ENCODE results near the gene C16orf92. TPM values are rescaled to one million over a fixed set of nuclear protein-coding genes. Genes with fewer than 3 reads are reported as not detected.
"Not testable (repeated sequence)": the region's sequence is repeated elsewhere in the genome, so short reads cannot be mapped to it uniquely, and the experiment has no call there.

C16orf92 gene
- total RNA-seq, 1 experiment from 2014 or later = not detected

DNA sequence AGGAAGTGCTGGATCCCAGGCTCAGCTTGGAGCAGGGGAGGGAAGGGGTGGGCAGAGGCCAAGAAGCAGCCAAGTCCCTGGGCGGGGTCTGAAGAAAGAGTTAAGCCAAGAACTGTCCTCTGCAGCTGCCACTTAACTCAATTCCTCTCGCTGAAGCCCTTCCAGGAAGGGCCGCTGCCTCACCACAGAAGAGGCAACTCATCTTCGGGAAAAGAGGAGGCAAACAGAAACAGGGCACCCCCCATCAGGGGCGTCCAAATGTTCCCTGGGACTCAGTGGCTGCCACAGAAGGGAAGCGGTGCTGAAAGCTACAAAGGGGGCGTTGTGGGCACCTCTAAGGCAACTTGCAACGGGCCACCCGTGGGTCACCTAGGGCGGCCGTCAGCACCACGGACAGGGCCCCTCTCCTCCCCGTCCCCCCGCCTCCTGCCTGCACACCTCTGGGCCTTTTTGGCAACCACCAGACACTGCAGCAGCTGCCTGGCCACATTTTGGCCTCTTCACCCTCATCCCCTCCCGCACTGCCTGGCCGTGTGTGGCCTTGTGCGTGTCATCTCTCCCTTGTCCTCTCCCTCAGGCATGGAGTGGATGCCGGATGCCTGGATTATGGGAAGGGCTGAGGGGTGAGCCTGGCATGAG is 5.6 kb downstream of the C16orf92 start:
- Histone ChIP-seq H3K9me3 (no peaks in the 10 kb centered on the region), H3K27me3 (peaks cover 15% of the 10 kb centered on the region), H3K36me3 (no peaks in the 10 kb centered on the region), H3K4me3 (no peak overlapping the region)
- no peak for DNase-seq

DNA sequence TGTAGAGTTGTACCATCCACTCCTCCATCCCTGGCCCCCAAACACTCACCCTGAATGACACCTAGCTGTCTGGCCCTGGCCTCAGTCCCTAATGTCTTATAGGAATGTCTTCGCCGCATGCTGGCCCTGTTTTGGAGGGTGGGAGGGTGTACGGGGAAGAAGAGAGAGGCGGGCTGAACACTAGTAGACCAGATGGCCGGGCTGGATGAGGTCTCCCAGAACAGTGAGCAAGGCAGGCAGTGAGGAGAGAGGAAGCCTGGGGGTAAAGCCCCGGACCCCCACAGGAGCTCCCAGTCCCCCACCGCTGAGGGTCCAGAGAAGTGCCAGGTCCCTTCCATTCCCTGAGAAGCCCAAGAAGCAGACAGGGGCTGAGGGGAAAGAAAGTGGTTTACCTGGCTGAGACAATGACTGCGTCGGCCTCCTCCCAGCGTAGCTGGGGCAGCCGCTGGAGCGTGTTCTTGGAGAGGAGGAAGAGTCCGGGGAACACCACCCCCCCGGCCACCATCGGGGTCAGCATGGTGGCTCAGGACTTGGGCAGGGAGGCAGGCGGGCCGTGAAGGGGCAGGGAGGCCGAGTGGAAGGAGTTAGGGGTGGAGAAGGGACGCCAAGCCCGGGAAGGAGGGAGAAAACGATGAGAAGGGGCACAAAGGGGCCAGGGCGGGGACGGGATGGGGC is 7.2 kb downstream of the C16orf92 start:
- DNase-seq = no peak
- Histone ChIP-seq H3K4me3 (no peak overlapping the region), H3K27me3 (peaks cover 21% of the 10 kb centered on the region), H3K9me3 (no peaks in the 10 kb centered on the region), H3K36me3 (no peaks in the 10 kb centered on the region)

DNA sequence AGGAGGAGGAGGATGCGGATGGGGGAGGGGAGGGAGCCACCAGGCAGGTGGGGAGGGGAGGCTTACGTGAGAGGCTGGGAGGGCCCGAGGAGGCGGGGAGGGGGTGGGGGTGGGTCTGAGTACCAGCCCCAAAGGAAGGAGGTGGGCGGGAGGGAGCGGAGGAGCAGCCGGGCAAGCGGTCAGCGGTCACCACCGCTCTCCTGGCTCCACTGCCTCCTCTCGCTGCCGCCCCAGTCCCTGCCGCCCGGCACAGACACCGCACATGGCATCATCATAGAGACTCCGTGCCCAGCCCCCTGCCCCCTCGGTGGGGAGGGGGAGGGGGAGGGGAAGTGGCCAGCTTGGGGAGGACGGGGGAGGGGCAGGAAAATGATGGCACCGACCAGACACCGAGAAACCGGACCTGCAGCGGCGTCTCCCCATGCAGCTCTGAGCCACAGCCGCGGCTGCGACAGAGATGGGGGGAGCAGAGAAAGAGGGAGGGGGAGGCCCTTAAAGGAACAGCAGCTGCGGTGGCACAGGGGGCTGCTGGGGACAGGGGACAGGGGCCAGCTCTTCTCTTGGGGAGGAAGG is 7.9 kb downstream of the C16orf92 start, which contains the start of gene TLCD3B:
TSS of gene TLCD3B (minus strand) at position 431 of the 573 bp plus-strand sequence. CDS start 744 bp downstream, outside the sequence.
- no peak within 1 kb of the TSS for H3K4me3 ChIP-seq
- no peaks in the 10 kb centered on the region for H3K9me3 ChIP-seq
- H3K36me3 ChIP-seq = no peaks in the 10 kb centered on the region
- peaks cover 14% of the 10 kb centered on the region for H3K27me3 ChIP-seq
- no peak for DNase-seq

DNA sequence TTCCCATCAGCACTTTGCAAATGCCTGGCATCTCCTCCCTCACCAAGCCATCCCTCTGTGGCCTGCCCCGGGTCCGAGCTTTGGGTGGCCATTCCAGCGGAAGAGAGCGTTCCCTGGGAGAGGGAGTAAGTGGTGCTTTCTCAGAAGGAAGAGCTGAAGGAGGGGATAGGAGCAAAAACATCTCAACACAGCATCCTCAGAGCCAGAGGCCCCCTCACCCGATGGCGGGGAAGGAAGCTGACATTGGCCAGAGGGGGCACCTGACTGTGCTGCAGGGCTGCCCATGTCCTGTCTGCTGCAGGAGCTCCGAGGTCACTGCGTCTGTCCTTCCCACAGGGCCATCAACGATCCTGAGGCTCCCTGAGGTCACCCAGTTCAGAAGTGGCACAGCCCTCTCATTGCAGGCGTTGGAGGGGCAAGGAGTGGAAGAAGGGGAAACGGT is 8.5 kb downstream of the C16orf92 start:
- Histone ChIP-seq H3K36me3 (no peaks in the 10 kb centered on the region), H3K27me3 (peaks cover 13% of the 10 kb centered on the region; the same call in 1 of the 2 replicates), H3K9me3 (no peaks in the 10 kb centered on the region), H3K4me3 (no peak overlapping the region)
- no peak for DNase-seq

DNA sequence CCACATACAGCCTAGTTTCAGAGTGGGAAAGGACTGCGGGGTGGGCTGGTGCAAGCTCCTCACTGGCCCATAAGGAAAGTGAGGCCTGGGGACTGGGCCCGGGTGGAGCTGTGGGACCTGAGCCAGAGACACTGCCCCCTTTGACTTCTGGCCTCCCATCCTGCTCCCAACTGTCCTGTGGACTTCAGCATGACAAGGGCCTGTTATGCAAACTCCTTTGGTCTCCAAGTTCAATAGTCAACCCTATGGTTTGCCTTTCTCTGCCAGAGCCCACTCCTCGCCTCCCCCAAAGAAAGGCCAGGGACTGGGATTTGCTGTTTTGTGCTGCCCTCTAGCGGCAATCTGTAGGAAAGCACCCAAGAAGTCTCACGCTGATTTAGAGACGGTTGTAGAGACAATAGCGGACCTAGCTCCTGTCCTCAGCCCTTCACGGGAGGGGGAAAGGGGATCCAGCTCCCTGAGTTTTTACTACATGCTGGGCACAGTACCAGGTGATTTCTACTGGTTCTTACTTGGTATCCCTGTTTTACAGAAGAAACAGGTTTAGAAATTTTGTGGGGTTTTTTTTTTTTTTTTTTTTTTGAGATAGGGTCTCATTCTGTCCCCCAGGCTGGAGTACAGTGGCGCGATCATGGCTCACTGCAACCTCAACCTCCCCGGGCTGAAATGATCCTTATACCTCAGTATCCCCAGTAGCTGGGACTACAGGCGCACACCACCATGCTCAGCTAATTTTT is 9.3 kb downstream of the C16orf92 start:
- Histone ChIP-seq H3K4me3 (no peak overlapping the region), H3K9me3 (no peaks in the 10 kb centered on the region), H3K36me3 (no peaks in the 10 kb centered on the region), H3K27me3 (peaks cover 13% of the 10 kb centered on the region; the same call in 1 of the 2 replicates)
- peak; percentile 44 for DNase-seq

DNA sequence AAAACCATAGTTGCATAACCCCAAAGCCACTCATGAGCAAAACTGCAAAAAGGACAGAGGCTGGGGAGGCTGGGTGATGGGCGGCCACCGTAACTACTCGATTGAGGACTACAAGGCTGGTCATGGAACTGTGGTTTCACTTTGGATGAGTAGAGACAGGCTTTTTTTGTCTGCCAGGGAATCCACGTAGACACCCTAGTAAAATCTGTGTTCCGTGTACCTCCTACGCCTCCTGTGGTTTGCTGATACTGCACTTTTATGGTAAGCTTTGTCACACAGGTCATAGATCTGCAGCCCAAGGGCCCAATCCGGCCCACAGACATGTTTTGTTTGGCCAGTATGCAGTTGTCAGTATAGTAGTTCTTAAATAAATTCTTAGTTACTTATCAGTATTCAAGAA is 10.3 kb downstream of the C16orf92 start:
- H3K9me3 ChIP-seq = no peaks in the 10 kb centered on the region

DNA sequence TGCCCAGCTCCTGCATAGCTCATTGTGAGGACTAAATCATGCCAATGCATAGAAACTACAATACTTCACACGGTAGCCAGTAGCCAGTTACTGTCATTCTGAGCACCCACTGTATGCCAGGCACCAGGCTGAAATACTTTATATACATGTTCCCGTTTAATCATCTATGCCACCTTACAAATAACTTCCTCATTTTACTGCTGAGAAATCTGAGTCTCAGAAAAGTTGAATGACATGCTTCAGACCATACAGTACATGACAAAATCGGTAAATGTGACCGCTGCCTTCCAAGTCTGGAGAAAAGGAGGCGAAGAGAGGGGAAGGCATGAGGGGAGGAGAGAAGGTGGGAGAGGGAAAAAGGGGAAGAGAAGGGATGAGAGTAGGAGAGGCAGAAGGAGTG is 17.2 kb downstream of the C16orf92 start:
- H3K27me3 ChIP-seq = peaks cover 2% of the 10 kb centered on the region; the same call in 1 of the 2 replicates
- H3K4me3 ChIP-seq = no peak overlapping the region
- H3K9me3 ChIP-seq = no peaks in the 10 kb centered on the region
- no peaks in the 10 kb centered on the region for H3K36me3 ChIP-seq
- DNase-seq = no peak

More for the DNA sequence above, 10.3 kb downstream of the C16orf92 start:
- H3K27me3 ChIP-seq = peaks cover 13% of the 10 kb centered on the region; the same call in 1 of the 2 replicates
- H3K36me3 ChIP-seq = no peaks in the 10 kb centered on the region
- no peak overlapping the region for H3K4me3 ChIP-seq
- no peak for DNase-seq

DNA sequence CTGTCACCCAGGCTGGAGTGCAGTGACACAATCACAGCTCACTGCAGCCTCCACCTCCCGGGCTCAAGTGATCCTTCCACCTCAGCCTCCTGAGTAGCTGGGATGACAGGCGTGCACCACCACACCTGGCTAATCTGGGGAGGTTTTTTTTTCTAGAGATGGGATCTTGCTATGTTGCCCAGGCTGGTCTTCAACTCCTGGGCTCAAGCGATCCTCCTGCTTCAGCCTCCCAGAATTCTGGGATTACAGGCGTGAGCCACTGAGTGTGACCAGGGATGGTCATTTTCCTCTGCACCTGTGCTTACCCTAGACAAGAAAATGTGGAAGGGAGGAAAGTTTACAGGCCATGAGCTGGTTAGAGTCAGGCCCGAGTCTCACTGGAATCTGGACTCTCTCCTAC is 17.7 kb downstream of the C16orf92 start:
- H3K27me3 ChIP-seq, H3K36me3 ChIP-seq, DNase-seq, H3K9me3 ChIP-seq, H3K4me3 ChIP-seq: not testable (repeated sequence)

DNA sequence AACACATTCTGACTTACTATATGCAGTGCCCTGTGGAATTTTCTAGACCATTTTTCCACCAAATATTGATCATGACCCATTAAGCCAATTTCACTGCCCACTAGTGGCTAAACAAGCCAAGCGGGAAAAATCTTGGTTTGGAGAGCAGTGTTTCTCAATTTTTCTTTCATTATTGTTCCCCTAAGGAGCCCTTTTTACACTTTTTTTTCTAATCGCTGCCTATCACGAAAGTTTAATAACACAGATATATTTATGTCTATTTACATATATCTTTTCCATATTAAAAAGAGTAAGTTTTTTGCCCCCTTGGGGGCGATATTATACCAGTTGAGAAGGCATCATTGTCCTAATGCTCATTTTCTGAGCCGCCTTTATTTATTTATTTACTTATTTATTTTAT is 18.8 kb downstream of the C16orf92 start:
- H3K9me3 ChIP-seq = no peaks in the 10 kb centered on the region
- no peak for DNase-seq

DNA sequence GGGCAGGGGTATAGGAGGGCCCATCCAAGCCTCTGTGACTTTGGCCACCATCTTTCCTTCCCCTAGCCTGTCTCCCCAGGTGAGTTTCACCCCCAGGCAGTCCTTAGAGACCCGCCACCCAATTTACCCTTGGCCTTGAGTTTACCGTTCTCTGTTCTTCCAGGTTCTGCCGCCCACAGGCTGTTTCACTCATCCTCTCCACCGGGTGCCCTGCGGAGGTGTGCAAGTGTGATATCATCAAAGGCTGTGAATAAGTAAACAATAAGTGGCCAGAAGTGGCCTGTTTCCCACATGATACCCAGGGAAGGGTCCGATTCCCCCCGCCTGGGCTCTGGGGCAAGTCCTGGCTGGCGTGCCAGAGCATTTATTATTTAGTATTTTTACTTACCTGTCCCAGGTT is 23.2 kb downstream of the C16orf92 start:
- no peaks in the 10 kb centered on the region for H3K27me3 ChIP-seq
- H3K36me3 ChIP-seq = no peaks in the 10 kb centered on the region
- H3K4me3 ChIP-seq = no peak overlapping the region
- no peaks in the 10 kb centered on the region for H3K9me3 ChIP-seq
- DNase-seq = no peak

More for the DNA sequence above, 18.8 kb downstream of the C16orf92 start:
- Histone ChIP-seq H3K27me3 (0 out of 2 replicates have a peak, but pooled peaks cover 2% of the 10 kb centered on the region), H3K36me3 (no peaks in the 10 kb centered on the region), H3K4me3 (no peak overlapping the region)

DNA sequence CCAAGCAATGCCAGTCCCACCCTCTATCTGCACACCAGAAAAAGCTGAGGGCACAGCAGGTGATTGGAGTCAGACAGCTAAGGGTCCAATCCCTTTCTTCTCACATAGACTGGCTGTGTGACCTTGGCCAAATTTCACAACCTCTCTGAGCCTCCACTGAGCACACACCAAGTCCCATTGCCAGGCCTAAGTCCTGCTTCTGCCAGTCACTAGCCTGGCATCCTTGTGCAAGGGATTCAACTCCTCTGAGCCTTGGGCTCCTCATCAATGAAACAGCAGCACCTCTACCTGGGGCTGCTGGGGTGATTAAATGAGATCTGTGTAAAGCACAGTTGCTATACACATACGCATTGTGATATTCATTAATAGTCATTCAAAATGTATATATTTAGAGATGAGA is 23.6 kb downstream of the C16orf92 start:
- no peak for DNase-seq
- Histone ChIP-seq H3K9me3 (no peaks in the 10 kb centered on the region), H3K4me3 (no peak overlapping the region), H3K36me3 (no peaks in the 10 kb centered on the region), H3K27me3 (no peaks in the 10 kb centered on the region)

DNA sequence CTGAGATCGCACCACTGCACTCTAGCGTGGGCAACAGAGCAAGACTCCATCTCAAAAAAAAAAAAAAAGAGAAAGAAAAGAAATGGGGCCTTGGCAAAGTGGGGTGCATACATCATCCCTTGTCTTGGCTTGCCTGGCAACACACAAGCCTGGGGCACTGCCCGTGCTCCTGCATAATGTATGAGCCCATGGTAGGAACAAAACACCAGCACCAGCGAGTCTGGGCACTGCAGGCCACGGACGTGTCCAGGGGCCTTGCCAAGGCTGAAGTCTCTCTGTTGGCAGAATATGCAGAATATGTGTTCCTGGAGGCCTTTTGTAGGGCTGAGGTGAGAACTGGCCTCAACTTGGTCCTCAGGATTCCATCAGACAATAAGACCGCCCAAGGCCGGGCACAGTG is 26.9 kb downstream of the C16orf92 start:
- H3K9me3 ChIP-seq = no peaks in the 10 kb centered on the region
- no peak for DNase-seq
- no peaks in the 10 kb centered on the region for H3K27me3 ChIP-seq
- H3K4me3 ChIP-seq = no peak overlapping the region
- H3K36me3 ChIP-seq = no peaks in the 10 kb centered on the region

DNA sequence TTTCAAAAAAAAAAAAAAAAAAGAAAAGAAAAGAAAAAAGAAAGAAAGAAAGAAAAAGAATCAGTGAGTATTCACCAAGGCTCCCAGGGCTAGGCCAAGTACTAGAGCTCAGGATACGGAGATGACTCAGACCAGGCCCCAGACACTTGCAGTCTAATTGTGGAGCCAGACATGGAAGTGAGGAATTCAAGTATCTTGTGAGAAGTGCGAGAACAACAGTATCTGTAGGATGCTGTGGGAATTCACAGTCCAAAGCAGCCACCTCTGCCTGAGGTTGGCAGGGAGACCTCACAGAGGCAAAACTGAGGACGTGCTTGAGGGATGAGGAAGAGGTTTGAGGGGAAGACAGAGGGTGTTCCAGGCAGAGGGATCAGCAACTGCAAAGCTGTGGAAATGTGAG is 28.5 kb downstream of the C16orf92 start:
- no peaks in the 10 kb centered on the region for H3K27me3 ChIP-seq
- H3K36me3 ChIP-seq = peaks cover 7% of the 10 kb centered on the region; the same call in 1 of the 2 replicates
- DNase-seq = peak; percentile 54
- H3K4me3 ChIP-seq = no peak overlapping the region
- H3K9me3 ChIP-seq = no peaks in the 10 kb centered on the region

DNA sequence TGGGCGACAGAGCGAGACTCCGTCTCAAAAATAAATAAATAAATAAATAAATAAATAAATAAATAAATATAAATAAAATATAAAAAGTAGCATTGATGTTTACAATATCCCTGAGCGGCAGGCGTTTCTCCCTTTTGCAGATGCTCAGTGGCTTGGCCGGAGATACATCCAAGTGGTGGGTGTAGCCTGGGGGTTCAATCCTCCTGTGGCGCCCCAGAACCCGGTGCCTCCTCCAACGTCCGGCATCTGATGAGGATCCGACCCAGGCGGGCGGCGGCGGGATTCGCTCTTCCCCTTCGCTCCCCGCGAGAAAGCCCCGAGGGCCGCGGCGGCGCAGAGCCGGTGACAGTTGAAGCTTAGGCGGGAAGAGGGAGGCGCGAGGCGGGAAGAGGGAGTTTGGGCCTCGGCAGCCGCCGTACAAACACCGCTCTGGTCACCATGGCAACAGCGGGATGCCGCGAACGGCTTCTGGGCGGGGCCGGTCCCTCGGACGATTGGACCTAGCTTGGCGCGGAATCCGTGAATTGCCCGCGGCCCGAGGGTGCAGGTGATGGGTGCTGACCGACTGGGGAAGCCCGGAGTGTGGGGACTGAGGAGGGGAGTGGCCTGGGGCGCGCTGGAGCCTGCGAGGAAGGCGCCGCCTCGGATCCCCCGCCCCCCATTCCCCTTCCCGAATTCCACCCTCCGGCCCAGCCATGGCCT is 29.8 kb downstream of the C16orf92 start:
- Histone ChIP-seq H3K9me3 (no peaks in the 10 kb centered on the region), H3K27me3 (no peaks in the 10 kb centered on the region), H3K36me3 (peaks cover 7% of the 10 kb centered on the region; the same call in 1 of the 2 replicates), H3K4me3 (peak overlapping the region; percentile 68)
- peak; percentile 95 for DNase-seq

DNA sequence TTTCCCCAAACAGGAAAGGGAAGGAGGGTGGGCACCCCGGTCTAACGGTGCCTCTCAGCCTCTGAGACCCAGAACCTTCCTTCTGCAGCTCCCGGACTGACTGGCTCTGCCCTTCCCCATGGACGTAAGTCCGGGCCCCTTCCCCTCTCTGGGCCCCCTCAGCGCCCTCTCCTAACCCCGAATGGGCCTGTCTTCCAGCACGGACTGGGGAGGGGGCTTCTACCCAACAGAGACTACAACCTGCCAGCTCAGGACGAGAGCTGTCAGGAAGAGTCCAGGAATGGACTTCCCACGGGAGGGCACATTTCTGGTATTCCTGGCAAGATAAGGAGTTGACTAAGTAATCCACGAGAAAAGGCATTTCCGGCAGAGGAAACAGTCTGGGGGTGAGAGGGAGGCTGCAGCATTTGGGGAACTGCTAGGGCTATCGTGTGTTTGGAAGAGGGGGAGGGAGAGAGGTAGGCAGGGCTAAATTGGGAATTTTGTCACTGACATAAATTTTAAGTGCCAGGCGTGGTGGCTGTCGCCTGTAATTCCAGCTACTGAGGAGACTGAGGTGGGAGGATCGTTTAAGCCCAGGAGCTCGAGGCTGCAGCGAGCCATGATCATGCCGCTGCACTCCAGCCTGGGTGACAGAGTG is 30.5 kb downstream of the C16orf92 start:
- peak overlapping the region; percentile 68 for H3K4me3 ChIP-seq
- peak; percentile 59 for DNase-seq
- no peaks in the 10 kb centered on the region for H3K27me3 ChIP-seq
- no peaks in the 10 kb centered on the region for H3K9me3 ChIP-seq
- H3K36me3 ChIP-seq = peaks cover 7% of the 10 kb centered on the region

DNA sequence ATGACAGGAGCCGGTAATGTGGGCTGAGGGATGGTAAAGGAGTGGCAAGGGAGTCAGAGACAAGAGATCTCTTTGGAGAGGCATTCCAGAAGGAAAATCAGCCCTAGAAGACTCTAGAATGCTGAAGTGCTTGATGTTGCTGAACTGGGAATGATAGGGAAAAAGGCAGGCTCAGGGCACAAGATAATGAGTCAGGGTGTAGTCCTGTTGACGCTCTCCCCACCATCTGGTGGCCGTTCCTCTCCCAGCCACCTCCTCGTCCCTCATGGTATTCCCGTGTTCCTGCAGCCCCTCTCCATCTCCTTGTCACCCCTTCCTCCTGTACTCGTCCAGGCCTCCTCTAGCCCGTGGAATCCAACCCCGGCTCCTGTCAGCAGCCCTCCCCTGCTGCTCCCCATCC is 31.5 kb downstream of the C16orf92 start:
- DNase-seq = no peak
- Histone ChIP-seq H3K36me3 (peaks cover 14% of the 10 kb centered on the region), H3K27me3 (no peaks in the 10 kb centered on the region), H3K4me3 (no peak overlapping the region), H3K9me3 (no peaks in the 10 kb centered on the region)

Data from MG63 (cell line).